GM12801 (cell line): ENCODE measurements around the gene VSIG10L.

ENCODE experiments used
- CTCF ChIP-seq: IDR thresholded peaks from one replicate; pipeline ENCODE4 v1.5.1; 2011; ENCODE audit warnings: control low read depth; ENCODE audit not compliant: insufficient read length; ENCODE audit errors: extremely low read depth

Gene VSIG10L

GRCh38 chr19:51341976-51342580, at the start of gene VSIG10L:
VSIG10L (minus strand) TSS chr19:51342139; CDS start chr19:51342124, 15 bp downstream.
- TF ChIP-seq CTCF: no peak

- no peak for TF ChIP-seq CTCF
Observed at GRCh38 chr19:51391073-51391611, 49.2 kb upstream of the VSIG10L start.

GRCh38 chr19:51389143-51389542, 47.2 kb upstream of the VSIG10L start:
- TF ChIP-seq CTCF: no peak

- no peak for TF ChIP-seq CTCF
Observed at GRCh38 chr19:51387924-51388389, 46.0 kb upstream of the VSIG10L start, which contains the start of gene LIM2. LIM2 (minus strand) TSS chr19:51387974; CDS start chr19:51387443, 531 bp downstream.

GRCh38 chr19:51386882-51387520, 45.1 kb upstream of the VSIG10L start:
- no peak for TF ChIP-seq CTCF

GRCh38 chr19:51382004-51382403, 40.1 kb upstream of the VSIG10L start:
- no peak for TF ChIP-seq CTCF

GRCh38 chr19:51380379-51380778, 38.4 kb upstream of the VSIG10L start:
- no peak for TF ChIP-seq CTCF
